Activated naive CD8-positive, alpha-beta T cell (primary cell): Measurements from ENCODE around the gene SERPINB6.
"Not testable (repeated sequence)": the region's sequence is repeated elsewhere in the genome, so short reads cannot be mapped to it uniquely, and the experiment has no call there.

Experiments used
- H3K27ac Mint-ChIP-seq: one replicate; pipeline ENCODE4 v1.8.0; 2021; ENCODE audit warnings: mixed read lengths
- H3K27me3 Mint-ChIP-seq: one replicate; pipeline ENCODE4 v1.8.0; 2021; ENCODE audit warnings: mixed read lengths
- H3K36me3 Mint-ChIP-seq: one replicate; pipeline ENCODE4 v1.8.0; 2021; ENCODE audit warnings: mixed read lengths
- H3K4me1 Mint-ChIP-seq: one replicate; pipeline ENCODE4 v1.8.0; 2021; ENCODE audit warnings: low read depth, mixed read lengths
- H3K4me3 Mint-ChIP-seq: one replicate; pipeline ENCODE4 v1.8.0; 2021; ENCODE audit warnings: mild to moderate bottlenecking, mixed read lengths
- H3K9me3 Mint-ChIP-seq: one replicate; pipeline ENCODE4 v1.8.0; 2021; ENCODE audit warnings: low read depth, mixed read lengths

SERPINB6 gene

DNA sequence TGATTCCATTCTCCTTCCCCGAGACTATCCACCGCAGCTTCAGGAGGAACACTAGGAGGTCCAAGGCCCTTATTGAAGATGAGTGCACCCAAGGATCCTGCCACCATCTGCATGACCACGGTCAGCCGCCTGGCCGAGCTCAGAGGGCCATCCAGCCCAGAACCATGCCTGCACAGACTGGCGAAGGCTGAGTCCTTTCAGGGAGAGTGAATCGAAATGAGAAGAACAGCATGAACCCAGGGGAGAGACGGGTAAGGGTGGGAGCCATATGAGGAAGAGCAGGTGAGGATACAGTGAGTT lies 26.3 kb downstream of the SERPINB6 start:
- Mint-ChIP-seq H3K36me3 (peaks cover 4% of the 10 kb centered on the region), H3K27ac (no peak overlapping the region), H3K4me3 (no peak overlapping the region), H3K27me3 (no peaks in the 10 kb centered on the region), H3K4me1 (peaks cover 33% of the 10 kb centered on the region), H3K9me3 (no peaks in the 10 kb centered on the region)

DNA sequence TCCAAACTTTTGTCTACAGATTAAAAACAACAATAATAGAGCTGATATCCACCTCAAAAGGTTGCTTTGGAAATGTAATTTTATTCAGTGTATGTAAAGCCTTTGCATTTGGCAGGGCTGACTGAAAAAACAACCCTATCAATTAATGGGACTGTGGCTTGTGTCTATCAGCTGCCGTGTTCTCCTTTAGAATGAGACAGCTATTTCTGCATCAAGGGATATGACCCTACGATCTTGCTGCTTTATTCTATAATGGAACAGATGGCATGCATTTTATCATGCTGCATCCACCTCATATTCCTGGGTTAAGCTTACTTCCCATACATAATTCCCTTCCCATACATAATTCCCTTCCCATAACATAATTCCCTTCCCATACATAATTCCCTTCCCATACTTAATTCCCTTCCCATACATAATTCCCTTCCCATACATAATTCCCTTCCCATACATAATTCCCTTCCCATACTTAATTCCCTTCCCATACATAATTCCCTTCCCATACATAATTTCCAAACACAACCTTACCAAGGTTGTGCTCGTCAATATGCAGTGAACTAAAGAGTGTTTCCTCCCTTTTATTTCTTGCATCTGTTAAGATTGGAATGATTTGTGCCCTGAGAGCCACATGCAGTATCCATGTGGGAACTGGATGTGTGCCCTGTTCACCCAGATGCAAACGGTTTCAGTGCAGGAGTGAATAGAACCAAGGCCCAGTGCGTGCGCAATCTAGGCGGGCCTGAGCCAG lies 26.8 kb downstream of the SERPINB6 start:
- Mint-ChIP-seq H3K36me3 (peaks cover 5% of the 10 kb centered on the region), H3K4me3 (no peak overlapping the region), H3K9me3 (no peaks in the 10 kb centered on the region), H3K27ac (peak overlapping the region; percentile 30), H3K27me3 (no peaks in the 10 kb centered on the region), H3K4me1 (peaks cover 36% of the 10 kb centered on the region)

DNA sequence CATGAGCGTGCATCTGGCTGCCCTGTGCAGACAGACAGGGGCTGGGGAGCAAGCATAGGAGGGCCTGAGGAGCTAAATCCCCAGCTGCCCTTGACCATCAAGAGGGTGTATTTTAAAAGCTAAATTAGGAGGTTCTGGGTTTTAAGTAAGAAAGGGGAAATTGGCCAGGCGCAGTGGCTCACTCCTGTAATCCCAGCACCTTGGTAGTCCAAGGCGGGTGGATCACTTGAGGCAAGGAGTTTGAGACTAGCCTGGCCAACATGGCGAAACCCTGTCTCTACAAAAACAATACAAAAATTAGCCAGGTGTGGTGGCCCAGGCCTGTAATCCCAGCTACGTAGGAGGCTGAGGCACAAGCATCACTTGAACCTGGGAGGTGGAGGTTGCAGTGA lies 27.8 kb downstream of the SERPINB6 start:
- H3K36me3 Mint-ChIP-seq, result peaks cover 2% of the 10 kb centered on the region
- H3K27me3 Mint-ChIP-seq, result no peaks in the 10 kb centered on the region
- peak overlapping the region; percentile 80 for H3K4me3 Mint-ChIP-seq
- H3K27ac Mint-ChIP-seq, result peak overlapping the region; percentile 85
- H3K4me1 Mint-ChIP-seq, result peaks cover 38% of the 10 kb centered on the region
- no peaks in the 10 kb centered on the region for H3K9me3 Mint-ChIP-seq

DNA sequence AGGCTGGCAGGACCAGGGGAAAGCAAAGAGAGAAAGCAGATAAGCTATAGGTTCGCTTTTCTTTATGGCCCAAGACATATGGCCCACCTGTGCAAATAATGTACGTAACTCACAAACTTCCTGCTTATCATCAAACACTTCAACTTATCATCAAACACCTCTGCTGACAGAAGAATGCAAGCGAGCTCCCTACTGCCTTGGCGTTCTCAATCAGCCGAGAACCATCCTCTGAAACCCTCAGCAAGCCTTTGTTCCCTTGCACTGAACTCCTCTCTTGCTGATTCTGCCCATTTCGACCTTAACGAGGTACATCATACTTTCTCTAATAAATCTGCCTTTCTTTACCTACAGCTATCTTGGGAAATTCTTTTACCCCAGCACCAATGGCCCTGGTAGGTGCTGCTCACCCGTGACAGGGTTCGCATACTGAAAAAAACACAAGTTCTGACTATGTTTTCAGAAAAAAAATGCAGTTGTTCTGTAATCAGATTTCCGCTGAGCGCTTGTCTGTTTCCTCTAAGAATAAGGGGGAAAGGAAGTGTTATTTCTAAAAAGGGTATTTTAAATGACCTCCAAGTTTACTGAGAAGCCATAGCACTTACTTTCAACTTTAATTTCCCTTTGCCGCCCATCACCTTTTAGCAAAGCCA lies 28.3 kb downstream of the SERPINB6 start:
- H3K4me1 Mint-ChIP-seq, result peaks cover 43% of the 10 kb centered on the region
- H3K4me3 Mint-ChIP-seq, result peak overlapping the region; percentile 80
- H3K27me3 Mint-ChIP-seq, result no peaks in the 10 kb centered on the region
- peaks cover 2% of the 10 kb centered on the region for H3K36me3 Mint-ChIP-seq
- H3K27ac Mint-ChIP-seq, result peak overlapping the region; percentile 85
- no peaks in the 10 kb centered on the region for H3K9me3 Mint-ChIP-seq

DNA sequence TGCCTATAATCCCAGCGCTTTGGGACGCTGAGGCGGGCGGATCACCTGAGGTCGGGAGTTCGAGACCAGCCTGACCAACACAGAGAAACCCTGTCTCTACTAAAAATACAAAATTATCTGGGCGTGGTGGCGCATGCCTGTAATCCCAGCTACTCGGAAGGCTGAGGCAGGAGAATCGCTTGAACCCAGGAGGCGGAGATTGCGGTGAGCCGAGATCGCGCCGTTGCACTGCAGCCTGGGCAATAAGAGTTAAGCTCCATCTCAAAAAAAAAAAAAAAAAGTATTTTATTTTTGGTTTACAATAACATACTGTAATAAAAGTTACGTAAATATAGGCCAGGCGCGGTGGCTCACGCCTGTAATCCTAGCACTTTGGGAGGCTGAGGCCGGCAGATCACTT lies 29.3 kb downstream of the SERPINB6 start:
- not testable (repeated sequence) for H3K36me3 Mint-ChIP-seq, H3K27me3 Mint-ChIP-seq, H3K9me3 Mint-ChIP-seq, H3K4me3 Mint-ChIP-seq
- H3K27ac Mint-ChIP-seq, result peak overlapping the region; percentile 85
- H3K4me1 Mint-ChIP-seq, result peaks cover 52% of the 10 kb centered on the region

DNA sequence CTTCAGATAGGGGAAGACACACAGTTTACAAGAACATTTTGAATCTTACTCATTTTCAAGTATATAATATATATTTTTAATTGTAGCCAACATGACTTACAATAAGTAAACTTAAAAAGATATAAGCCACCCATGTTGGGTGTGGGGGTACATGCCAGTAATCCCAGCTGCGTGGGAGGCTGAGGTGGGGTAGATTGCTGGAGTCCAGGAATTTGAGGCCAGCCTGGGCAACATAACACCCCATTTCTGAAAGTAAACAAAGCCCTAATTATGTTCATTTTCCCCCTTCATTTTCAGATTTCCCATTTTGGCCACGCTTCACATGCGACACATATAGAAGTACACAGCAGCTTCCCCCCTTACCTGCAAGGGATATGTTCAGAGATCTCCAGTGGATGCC lies 30.5 kb downstream of the SERPINB6 start:
- Mint-ChIP-seq H3K36me3 (peaks cover 5% of the 10 kb centered on the region), H3K9me3 (no peaks in the 10 kb centered on the region), H3K4me1 (peaks cover 63% of the 10 kb centered on the region), H3K27me3 (no peaks in the 10 kb centered on the region), H3K4me3 (no peak overlapping the region), H3K27ac (peak overlapping the region; percentile 94)

DNA sequence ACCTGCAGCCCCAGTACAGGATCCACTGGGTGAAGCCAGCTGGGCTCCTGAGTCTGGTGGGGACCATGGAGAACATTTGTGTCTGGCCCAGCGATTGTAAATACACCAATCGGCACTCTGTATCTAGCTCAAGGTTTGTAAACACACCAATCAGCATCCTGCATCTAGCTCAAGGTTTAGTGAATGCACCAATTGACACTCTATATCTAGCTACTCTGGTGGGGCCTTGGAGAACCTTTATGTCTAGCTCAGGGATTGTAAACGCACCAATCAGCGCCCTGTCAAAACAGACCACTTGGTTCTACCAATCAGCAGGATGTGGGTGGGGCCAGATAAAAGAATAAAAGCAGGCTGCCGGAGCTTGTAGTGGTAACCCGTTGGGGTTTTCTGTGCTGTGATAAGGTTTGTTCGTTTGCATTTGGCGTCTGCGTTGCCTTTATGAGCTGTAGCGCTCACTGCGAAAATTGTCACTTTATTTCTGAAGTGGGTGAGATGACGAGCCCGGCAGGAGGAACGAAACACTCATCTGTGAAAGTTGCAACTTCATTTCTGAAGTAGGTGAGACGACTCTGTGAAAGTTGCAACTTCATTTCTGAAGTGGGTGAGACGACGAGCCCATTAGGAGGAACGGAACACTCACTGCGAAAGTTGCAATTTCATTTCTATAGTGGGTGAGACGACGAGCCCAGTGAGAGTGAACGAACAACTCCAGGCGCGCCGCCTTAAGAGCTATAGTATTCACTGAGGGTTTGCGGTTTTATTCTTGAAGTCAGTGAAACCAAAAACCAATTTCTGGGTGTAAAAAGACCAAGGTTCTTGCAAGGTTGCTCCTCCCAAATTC lies 31.1 kb downstream of the SERPINB6 start:
- no peaks in the 10 kb centered on the region for H3K27me3 Mint-ChIP-seq
- H3K36me3 Mint-ChIP-seq, result peaks cover 5% of the 10 kb centered on the region
- peaks cover 64% of the 10 kb centered on the region for H3K4me1 Mint-ChIP-seq
- peak overlapping the region; percentile 70 for H3K4me3 Mint-ChIP-seq
- H3K9me3 Mint-ChIP-seq, result no peaks in the 10 kb centered on the region
- H3K27ac Mint-ChIP-seq, result peak overlapping the region; percentile 94

DNA sequence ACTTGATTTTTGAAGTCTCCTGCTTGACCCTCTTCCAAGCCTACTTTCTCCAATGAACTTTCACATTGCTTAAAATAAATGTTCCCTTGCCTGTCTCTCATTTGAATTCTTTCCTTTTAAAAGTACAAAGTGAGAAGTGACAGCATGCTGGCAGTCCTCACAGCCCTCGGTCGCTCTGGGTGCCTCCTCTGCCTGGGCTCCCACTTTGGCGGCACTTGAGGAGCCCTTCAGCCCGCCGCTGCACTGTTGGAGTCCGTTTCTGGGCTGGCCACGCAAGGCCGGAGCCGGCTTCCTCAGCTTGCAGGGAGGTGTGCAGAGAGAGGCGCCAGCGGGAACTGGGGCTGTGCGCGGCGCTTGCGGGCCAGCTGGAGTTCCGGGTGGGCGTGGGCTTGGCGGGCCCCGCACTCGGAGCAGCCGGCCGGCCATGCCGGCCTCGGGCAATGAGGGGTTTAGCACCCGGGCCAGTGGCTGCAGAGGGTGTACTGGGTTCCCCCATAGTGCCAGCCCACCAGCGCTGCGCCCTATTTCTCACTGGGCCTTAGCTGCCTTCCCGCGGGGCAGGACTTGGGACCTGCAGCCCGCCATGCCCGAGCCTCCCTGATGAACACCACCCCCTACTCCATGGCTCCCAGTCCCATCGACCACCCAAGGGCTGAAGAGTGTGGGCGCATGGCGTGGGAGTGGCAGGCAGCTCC lies 31.9 kb downstream of the SERPINB6 start:
- H3K27ac Mint-ChIP-seq, result peak overlapping the region; percentile 94
- peaks cover 5% of the 10 kb centered on the region for H3K36me3 Mint-ChIP-seq
- no peaks in the 10 kb centered on the region for H3K27me3 Mint-ChIP-seq
- no peak overlapping the region for H3K4me3 Mint-ChIP-seq
- no peaks in the 10 kb centered on the region for H3K9me3 Mint-ChIP-seq
- peaks cover 61% of the 10 kb centered on the region for H3K4me1 Mint-ChIP-seq

DNA sequence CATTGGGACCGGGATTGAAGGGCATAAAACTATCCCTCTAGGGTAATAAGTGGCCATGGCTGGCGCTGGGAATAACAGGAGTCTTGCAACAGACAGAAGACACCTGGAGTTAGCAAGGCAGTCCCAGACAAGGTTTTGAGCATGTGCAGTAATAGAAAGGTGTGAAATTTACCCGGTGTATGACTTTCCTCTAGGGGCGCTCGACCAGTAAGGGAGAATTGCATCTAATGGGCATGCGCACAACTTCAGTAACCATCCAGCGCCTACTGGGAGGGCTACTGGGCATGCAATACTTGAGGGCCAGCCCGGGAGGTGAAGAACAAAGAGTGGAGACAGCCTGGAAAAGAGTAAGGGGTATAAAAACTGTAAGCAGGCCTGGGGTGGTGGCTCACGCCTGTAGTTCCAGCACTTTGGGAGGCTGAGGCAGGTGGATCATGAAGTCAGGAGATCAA lies 32.7 kb downstream of the SERPINB6 start:
- H3K9me3 Mint-ChIP-seq, result no peaks in the 10 kb centered on the region
- H3K36me3 Mint-ChIP-seq, result peaks cover 5% of the 10 kb centered on the region
- peaks cover 60% of the 10 kb centered on the region for H3K4me1 Mint-ChIP-seq
- H3K27ac Mint-ChIP-seq, result peak overlapping the region; percentile 34
- H3K27me3 Mint-ChIP-seq, result no peaks in the 10 kb centered on the region
- no peak overlapping the region for H3K4me3 Mint-ChIP-seq

DNA sequence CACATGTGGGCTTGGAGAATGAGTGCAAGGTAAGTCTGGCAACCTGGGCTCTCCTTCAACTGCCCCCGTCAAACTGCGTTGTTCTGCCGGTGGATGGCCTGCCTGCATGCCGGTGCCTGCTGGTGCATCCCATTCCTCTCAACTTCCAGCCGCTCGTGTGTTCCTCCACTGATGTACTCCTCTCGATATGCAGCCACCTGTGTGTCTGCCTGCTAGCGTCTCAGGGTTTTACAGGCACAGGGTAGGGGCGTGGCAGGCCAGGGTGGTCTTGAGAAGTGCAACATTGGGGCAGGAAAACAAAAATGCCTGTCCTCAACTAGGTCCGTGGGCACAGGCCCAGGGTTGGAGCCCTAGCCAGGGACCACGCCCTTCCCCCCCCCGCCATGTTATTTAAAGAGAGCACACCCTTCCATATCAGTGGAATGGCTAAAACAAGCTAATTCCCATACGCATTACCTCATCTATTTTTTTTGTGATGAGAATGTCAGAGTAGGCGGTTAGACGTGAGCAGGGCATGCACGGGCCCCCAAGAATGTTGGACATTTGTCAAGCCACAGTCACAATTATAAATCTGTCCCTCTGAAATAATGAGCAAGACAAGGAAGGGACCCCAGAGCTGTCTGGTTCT lies 33.2 kb downstream of the SERPINB6 start:
- Mint-ChIP-seq H3K4me3 (no peak overlapping the region), H3K4me1 (peaks cover 56% of the 10 kb centered on the region), H3K27me3 (no peaks in the 10 kb centered on the region), H3K36me3 (peaks cover 5% of the 10 kb centered on the region), H3K27ac (peak overlapping the region; percentile 90), H3K9me3 (no peaks in the 10 kb centered on the region)

DNA sequence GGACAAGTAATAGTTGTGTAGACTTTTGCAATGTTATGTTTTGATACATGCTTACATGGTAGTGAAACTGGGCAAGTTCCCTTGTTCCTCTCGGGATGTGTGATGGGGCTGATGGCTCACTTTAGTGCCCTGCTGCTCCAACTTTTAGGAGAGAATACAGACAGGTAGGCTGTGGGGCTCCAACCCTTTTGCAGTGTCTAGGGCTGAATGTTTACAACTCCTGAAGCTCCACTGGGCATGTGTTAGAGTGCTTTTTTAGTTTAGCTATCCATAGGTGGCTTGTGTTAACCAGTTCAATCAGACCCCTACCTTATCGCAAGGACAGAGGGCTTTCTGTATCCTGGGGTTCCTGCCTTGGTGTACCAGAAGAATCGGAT lies 33.8 kb downstream of the SERPINB6 start:
- peaks cover 5% of the 10 kb centered on the region for H3K36me3 Mint-ChIP-seq
- H3K9me3 Mint-ChIP-seq, result no peaks in the 10 kb centered on the region
- H3K27ac Mint-ChIP-seq, result peak overlapping the region; percentile 90
- peak overlapping the region; percentile 76 for H3K4me3 Mint-ChIP-seq
- peaks cover 51% of the 10 kb centered on the region for H3K4me1 Mint-ChIP-seq
- no peaks in the 10 kb centered on the region for H3K27me3 Mint-ChIP-seq

DNA sequence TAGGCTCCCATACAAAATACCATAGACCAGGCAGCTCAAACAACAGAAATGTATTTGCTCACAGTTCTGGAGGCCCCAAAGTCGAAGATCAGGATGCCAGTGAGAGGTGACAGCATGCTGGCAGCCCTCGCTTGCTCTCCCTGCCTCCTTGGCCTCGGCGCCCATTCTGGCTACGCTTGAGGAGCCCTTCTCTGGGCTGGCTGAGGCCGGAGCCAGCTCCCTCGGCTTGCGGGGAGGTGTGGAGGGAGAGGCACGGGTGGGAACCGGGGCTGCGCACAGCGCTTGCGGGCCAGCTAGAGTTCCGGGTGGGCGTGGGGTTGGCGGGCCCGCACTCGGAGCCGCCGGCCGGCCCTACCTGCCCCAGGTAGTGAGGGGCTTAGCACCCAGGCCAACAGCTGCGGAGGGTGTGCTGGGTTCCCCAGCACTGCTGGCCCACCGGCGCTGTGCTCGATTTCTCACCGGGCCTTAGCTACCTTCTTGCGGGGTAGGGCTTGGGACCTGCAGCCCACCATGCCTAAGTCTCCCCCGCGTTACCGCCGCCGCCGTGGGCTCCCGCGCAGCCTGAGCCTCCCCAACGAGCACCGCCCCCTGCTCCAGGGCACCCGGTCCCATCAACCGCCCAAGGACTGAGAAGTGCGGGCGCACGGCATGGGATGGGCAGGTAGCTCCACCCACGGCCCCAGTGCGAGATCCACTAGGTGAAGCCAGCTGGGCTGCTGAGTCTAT lies 35.6 kb downstream of the SERPINB6 start:
- Mint-ChIP-seq H3K36me3 (peaks cover 5% of the 10 kb centered on the region), H3K4me3 (no peak overlapping the region), H3K27me3 (no peaks in the 10 kb centered on the region), H3K9me3 (no peaks in the 10 kb centered on the region), H3K27ac (peak overlapping the region; percentile 90), H3K4me1 (peaks cover 46% of the 10 kb centered on the region)

DNA sequence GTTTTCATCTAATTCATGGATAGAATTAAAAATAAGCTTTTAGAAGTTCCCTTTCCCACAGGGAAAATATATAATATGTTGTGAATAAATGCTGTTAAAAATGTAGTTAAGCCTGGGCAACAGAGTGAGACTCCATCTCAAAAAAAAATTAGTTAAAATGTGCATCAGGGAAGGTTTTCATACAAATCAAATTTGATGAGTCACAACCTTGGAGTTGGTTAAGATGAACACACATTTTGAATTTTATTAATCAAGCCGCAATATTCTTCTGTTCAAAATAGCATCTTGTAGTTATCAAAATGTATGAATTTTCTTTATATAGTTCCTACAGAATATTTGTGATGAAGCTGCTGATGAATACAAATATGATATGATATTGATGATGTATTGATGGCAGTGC lies 37.3 kb downstream of the SERPINB6 start:
- H3K9me3 Mint-ChIP-seq, result no peaks in the 10 kb centered on the region
- no peak overlapping the region for H3K27ac Mint-ChIP-seq
- peaks cover 40% of the 10 kb centered on the region for H3K4me1 Mint-ChIP-seq
- no peaks in the 10 kb centered on the region for H3K27me3 Mint-ChIP-seq
- peaks cover 3% of the 10 kb centered on the region for H3K36me3 Mint-ChIP-seq
- no peak overlapping the region for H3K4me3 Mint-ChIP-seq

DNA sequence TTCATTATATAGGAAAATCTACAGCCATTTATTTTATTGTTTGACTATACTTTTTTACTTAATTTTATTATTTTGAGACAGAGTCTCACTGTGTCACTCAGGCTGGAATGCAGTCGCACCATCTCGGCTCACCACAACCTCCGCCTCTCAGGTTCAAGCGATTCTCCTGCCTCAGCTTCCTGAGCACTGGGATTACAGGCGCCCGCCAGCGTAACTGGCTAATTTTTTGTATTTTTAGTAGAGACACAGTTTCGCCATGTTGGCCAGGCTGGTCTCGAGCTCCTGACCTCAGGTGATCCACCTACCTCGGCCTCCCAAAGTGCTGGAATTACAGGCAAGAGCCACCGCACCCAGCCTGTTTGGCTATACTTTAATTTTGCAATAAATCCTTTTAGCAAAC lies 38.5 kb downstream of the SERPINB6 start:
- not testable (repeated sequence) for H3K9me3 Mint-ChIP-seq, H3K4me3 Mint-ChIP-seq, H3K27me3 Mint-ChIP-seq, H3K36me3 Mint-ChIP-seq, H3K27ac Mint-ChIP-seq
- H3K4me1 Mint-ChIP-seq, result peaks cover 32% of the 10 kb centered on the region
